ENCODE measurements around the gene POU2F1. TPM values are rescaled to one million over a fixed set of nuclear protein-coding genes. Genes with fewer than 3 reads are reported as not detected.

The POU2F1 gene
- polyA plus RNA-seq, 1 donor (not counting 4 experiments of a cell fraction or from before 2014, with no cell fraction given) = 3.2 TPM

- no peaks in the 10 kb centered on the region for H3K9me3 ChIP-seq (ENCODE audit: control insufficient read depth, low read depth, low read length)
- H3K9me1 ChIP-seq (ENCODE audit: control insufficient read depth, extremely low read depth, insufficient read depth, low read length) = no peaks in the 10 kb centered on the region
- peaks cover 1 to 6% of the 10 kb centered on the region in 2 experiments for H3K36me3 ChIP-seq (ENCODE audit: control insufficient read depth in 2 of 2, extremely low read depth in 1 of 2, insufficient read depth in 2 of 2, low read length in 2 of 2)
- H4K20me1 ChIP-seq (ENCODE audit: control insufficient read depth, extremely low read depth, insufficient read depth, low read length) = no peaks in the 10 kb centered on the region
- H3K27me3 ChIP-seq (ENCODE audit: control insufficient read depth, extremely low read depth, insufficient read depth, low read length) = no peaks in the 10 kb centered on the region
- no peak overlapping the region for H3K27ac ChIP-seq (ENCODE audit: control insufficient read depth, insufficient read depth, low read length)
- H2AFZ ChIP-seq (ENCODE audit: control insufficient read depth, low read length) = no peak overlapping the region
- H3K4me2 ChIP-seq (ENCODE audit: control insufficient read depth, extremely low read depth, insufficient read depth, low read depth, low read length) = no peak overlapping the region
- no peak for DNase-seq (ENCODE audit: low read depth, low spot score)
- no peak for FAIRE-seq
- no peaks in the 10 kb centered on the region for H3K79me2 ChIP-seq (ENCODE audit: control insufficient read depth, insufficient read depth, low read length)
- no peak overlapping the region for H3K4me3 ChIP-seq (ENCODE audit: control insufficient read depth in 2 of 3, extremely low read depth in 1 of 3, insufficient read depth in 2 of 3, low read depth in 1 of 3, low read length in 3 of 3)
- no peak for TF ChIP-seq EZH2 (IDR thresholded peaks at IDR 0.05; ENCODE audit: low read length)
- TF ChIP-seq, protein P1, sequence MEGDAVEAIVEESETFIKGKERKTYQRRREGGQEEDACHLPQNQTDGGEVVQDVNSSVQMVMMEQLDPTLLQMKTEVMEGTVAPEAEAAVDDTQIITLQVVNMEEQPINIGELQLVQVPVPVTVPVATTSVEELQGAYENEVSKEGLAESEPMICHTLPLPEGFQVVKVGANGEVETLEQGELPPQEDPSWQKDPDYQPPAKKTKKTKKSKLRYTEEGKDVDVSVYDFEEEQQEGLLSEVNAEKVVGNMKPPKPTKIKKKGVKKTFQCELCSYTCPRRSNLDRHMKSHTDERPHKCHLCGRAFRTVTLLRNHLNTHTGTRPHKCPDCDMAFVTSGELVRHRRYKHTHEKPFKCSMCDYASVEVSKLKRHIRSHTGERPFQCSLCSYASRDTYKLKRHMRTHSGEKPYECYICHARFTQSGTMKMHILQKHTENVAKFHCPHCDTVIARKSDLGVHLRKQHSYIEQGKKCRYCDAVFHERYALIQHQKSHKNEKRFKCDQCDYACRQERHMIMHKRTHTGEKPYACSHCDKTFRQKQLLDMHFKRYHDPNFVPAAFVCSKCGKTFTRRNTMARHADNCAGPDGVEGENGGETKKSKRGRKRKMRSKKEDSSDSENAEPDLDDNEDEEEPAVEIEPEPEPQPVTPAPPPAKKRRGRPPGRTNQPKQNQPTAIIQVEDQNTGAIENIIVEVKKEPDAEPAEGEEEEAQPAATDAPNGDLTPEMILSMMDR (optimal IDR thresholded peaks at IDR 0.05 in 1 of 3, IDR thresholded peaks at IDR 0.05 in 1 of 3, conservative IDR thresholded peaks at IDR 0.05 in 1 of 3; ENCODE audit: extremely low read depth in 1 of 3, insufficient read depth in 2 of 3, low read length in 3 of 3) = no peak
- dilution Hi-C loops (cut with MboI; ENCODE audit: extremely low pct_ligation_motif_present, low sequenced_read_pairs) = no loop called here
- H3K4me1 ChIP-seq (ENCODE audit: control insufficient read depth, extremely low read depth, insufficient read depth, low read length) = no peaks in the 10 kb centered on the region
- H3K9ac ChIP-seq (ENCODE audit: control insufficient read depth, extremely low read depth, insufficient read depth, low read length) = no peak overlapping the region
Measured at GRCh38 chr1:167412920-167413319, 192.2 kb downstream of the POU2F1 start.

DNA sequence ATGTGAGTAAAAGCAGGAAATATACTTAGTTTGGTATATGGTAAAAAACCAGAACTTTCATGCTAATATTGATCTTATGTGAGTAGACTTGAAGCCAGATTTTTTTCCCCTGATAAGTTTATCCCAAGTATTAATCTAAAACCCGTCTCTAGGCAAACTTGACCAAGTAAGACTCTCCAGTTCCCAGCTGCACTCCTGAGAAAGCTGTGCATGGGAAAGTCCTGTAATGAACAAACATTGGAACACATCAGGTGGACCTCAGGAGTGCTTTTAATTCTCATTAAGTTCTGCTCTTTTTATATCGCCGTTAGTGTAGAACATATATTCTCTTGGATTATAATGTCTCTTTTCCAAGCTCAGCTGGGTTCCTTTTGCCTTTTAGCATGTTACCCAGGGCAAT is 192.6 kb downstream of the POU2F1 start:
- no peaks in the 10 kb centered on the region for H3K9me1 ChIP-seq (ENCODE audit: control insufficient read depth, extremely low read depth, insufficient read depth, low read length)
- FAIRE-seq (no peak), DNase-seq (ENCODE audit: low read depth, low spot score) (no peak)
- H4K20me1 ChIP-seq (ENCODE audit: control insufficient read depth, extremely low read depth, insufficient read depth, low read length) = no peaks in the 10 kb centered on the region
- no peak overlapping the region for H3K4me2 ChIP-seq (ENCODE audit: control insufficient read depth, extremely low read depth, insufficient read depth, low read depth, low read length)
- no peaks in the 10 kb centered on the region for H3K27me3 ChIP-seq (ENCODE audit: control insufficient read depth, extremely low read depth, insufficient read depth, low read length)
- H3K79me2 ChIP-seq (ENCODE audit: control insufficient read depth, insufficient read depth, low read length) = no peaks in the 10 kb centered on the region
- dilution Hi-C loops (cut with MboI; ENCODE audit: extremely low pct_ligation_motif_present, low sequenced_read_pairs) = no loop called here
- H3K27ac ChIP-seq (ENCODE audit: control insufficient read depth, insufficient read depth, low read length) = no peak overlapping the region
- H2AFZ ChIP-seq (ENCODE audit: control insufficient read depth, low read length) = no peak overlapping the region
- no peak overlapping the region for H3K9ac ChIP-seq (ENCODE audit: control insufficient read depth, extremely low read depth, insufficient read depth, low read length)
- no peaks in the 10 kb centered on the region for H3K9me3 ChIP-seq (ENCODE audit: control insufficient read depth, low read depth, low read length)
- no peak for TF ChIP-seq EZH2 (IDR thresholded peaks at IDR 0.05; ENCODE audit: low read length)
- TF ChIP-seq, protein P1 (optimal IDR thresholded peaks at IDR 0.05 in 1 of 3, IDR thresholded peaks at IDR 0.05 in 1 of 3, conservative IDR thresholded peaks at IDR 0.05 in 1 of 3; ENCODE audit: extremely low read depth in 1 of 3, insufficient read depth in 2 of 3, low read length in 3 of 3) = no peak
- H3K4me1 ChIP-seq (ENCODE audit: control insufficient read depth, extremely low read depth, insufficient read depth, low read length) = no peaks in the 10 kb centered on the region
- peaks cover 1 to 6% of the 10 kb centered on the region in 2 experiments for H3K36me3 ChIP-seq (ENCODE audit: control insufficient read depth in 2 of 2, extremely low read depth in 1 of 2, insufficient read depth in 2 of 2, low read length in 2 of 2)
- H3K4me3 ChIP-seq (ENCODE audit: control insufficient read depth in 2 of 3, extremely low read depth in 1 of 3, insufficient read depth in 2 of 3, low read depth in 1 of 3, low read length in 3 of 3) = no peak overlapping the region
